GM10248 (cell line): ENCODE measurements around the gene NT5C3A.
A peak's percentile ranks its signal among the peaks of the same experiment; 100 is the strongest.
"Not testable (repeated sequence)": the region's sequence is repeated elsewhere in the genome, so short reads cannot be mapped to it uniquely, and the experiment has no call there.

Source experiments
- CTCF ChIA-PET: fragments of 300-600 bp; sonication (Branson Sonifier 250); formaldehyde crosslinking; extraction: SDS; loops from one replicate; lab custom pipeline; 2021; ENCODE audit warnings: antibody characterized with exemption; lab: Yijun Ruan, JAX
- POLR2A ChIA-PET: fragments of 350-650 bp; sonication (Branson Sonifier 250); formaldehyde crosslinking; extraction: SDS; loops from one replicate; lab custom pipeline; 2020; ENCODE audit warnings: antibody characterized with exemption; lab: Yijun Ruan, JAX
- DNase-seq: peaks from one replicate; pipeline ENCODE4 v3.0.0; 2012; ENCODE audit errors: extremely low spot score
- CTCF ChIP-seq: IDR thresholded peaks from 2 replicates; pipeline ENCODE4 v1.5.1; 2012; ENCODE audit warnings: mild to moderate bottlenecking, low read depth; ENCODE audit errors: extremely low read depth, missing control alignments, control extremely low read depth

Gene NT5C3A

GRCh38 chr7:33107136-33108066, 44.8 kb upstream of the NT5C3A start:
- ChIA-PET POLR2A (interaction anchor here (0.6 kb wide), 1 partner anchor 71 kb away, joined by 3 read pairs; no protein-coding TSS in a partner anchor), CTCF (interaction anchor here (0.6 to 5.6 kb wide), 40 partner anchors 10 to 897 kb away, joined by 3 to 74 read pairs (median 5); partner anchors contain the start of genes BBS9, FKBP9, LSM5 and NT5C3A)
- peak; percentile 45 for DNase-seq
- TF ChIP-seq CTCF = peak; percentile 60

GRCh38 chr7:33101906-33102305, 39.3 kb upstream of the NT5C3A start:
- no peak for TF ChIP-seq CTCF
- CTCF ChIA-PET = interaction anchor here (1.1 to 1.8 kb wide), 3 partner anchors 8 to 255 kb away, joined by 4 to 10 read pairs (median 4); partner anchors contain the start of gene NT5C3A
- no peak for DNase-seq

GRCh38 chr7:33100770-33101169, 38.2 kb upstream of the NT5C3A start:
- POLR2A ChIA-PET = no interaction called here
- CTCF ChIA-PET = interaction anchor here (1.1 to 2.0 kb wide), 3 partner anchors 8 to 38 kb away, joined by 4 to 5 read pairs (median 4); partner anchors contain the start of genes NT5C3A and RP9
- DNase-seq = no peak
- no peak for TF ChIP-seq CTCF

More at GRCh38 chr7:33101906-33102305, 39.3 kb upstream of the NT5C3A start:
- POLR2A ChIA-PET = no interaction called here

- ChIA-PET POLR2A (interaction anchor here (0.6 kb wide), 1 partner anchor 22 kb away, joined by 5 read pairs; no protein-coding TSS in a partner anchor), CTCF (interaction anchor here (0.8 to 2.0 kb wide), 2 partner anchors 9 kb away, joined by 3 to 5 read pairs; partner anchors contain the start of gene RP9)
- no peak for DNase-seq
- no peak for TF ChIP-seq CTCF
These were observed 36.8 kb upstream of the NT5C3A start for GRCh38 chr7:33099154-33099940.

- POLR2A ChIA-PET, DNase-seq: not testable (repeated sequence)
- CTCF ChIA-PET = interaction anchor here (1.2 to 2.4 kb wide), 2 partner anchors 13 to 248 kb away, joined by 5 to 7 read pairs; no protein-coding TSS in a partner anchor
These were observed 32.2 kb upstream of the NT5C3A start for GRCh38 chr7:33094745-33095275.

GRCh38 chr7:33093266-33093665, 30.7 kb upstream of the NT5C3A start:
- no peak for DNase-seq
- ChIA-PET CTCF (interaction anchor here (2.4 to 3.0 kb wide), 2 partner anchors 14 to 247 kb away, joined by 7 to 14 read pairs; no protein-coding TSS in a partner anchor), POLR2A (no interaction called here)
- no peak for TF ChIP-seq CTCF
